ENCODE data around the gene SPOCK1. TPM values are rescaled to one million over a fixed set of nuclear protein-coding genes. Genes with fewer than 3 reads are reported as not detected.

Gene SPOCK1
- total RNA-seq, 4 donors from 2014 or later = 46.5 to 52.7 (median 51.4) TPM

GRCh38 chr5:137507150-137507549 is 8.0 kb upstream of the SPOCK1 start:
- Histone ChIP-seq H3K36me3 (no peaks in the 10 kb centered on the region), H3K9me3 (peaks cover 0 to 10% (median 0%) of the 10 kb centered on the region in 3 donors), H3K27me3 (peaks cover 44% of the 10 kb centered on the region), H3K4me3 (no peak overlapping the region), H3K27ac (no peak overlapping the region), H3K4me1 (no peaks in the 10 kb centered on the region)
- no peak for ATAC-seq
- 71 to 77% methylated on average over 3 to 5 of the region's 5 CpGs for WGBS, 2 donors (ENCODE audit: low coverage in 1 of 2)
- TF ChIP-seq EP300 (IDR thresholded peaks at IDR 0.05) (no peak), POLR2A (IDR thresholded peaks at IDR 0.05) (no peak), CTCF (IDR thresholded peaks at IDR 0.05) (no peak), POLR2AphosphoS5 (IDR thresholded peaks at IDR 0.05) (no peak)

GRCh38 chr5:137506296-137506695 is 7.2 kb upstream of the SPOCK1 start:
- H3K4me3 ChIP-seq = no peak overlapping the region
- no peaks in the 10 kb centered on the region for H3K36me3 ChIP-seq
- TF ChIP-seq POLR2A (IDR thresholded peaks at IDR 0.05) = no peak
- no peak for TF ChIP-seq EP300 (IDR thresholded peaks at IDR 0.05)
- no peak for TF ChIP-seq POLR2AphosphoS5 (IDR thresholded peaks at IDR 0.05)
- no peak for TF ChIP-seq CTCF (IDR thresholded peaks at IDR 0.05)
- no peak for ATAC-seq
- no peaks in the 10 kb centered on the region for H3K4me1 ChIP-seq
- WGBS, 2 donors (ENCODE audit: low coverage in 1 of 2) = 73 to 87% methylated on average over 2 to 4 of the region's 4 CpGs
- peaks cover 0 to 2% (median 0%) of the 10 kb centered on the region in 3 donors for H3K9me3 ChIP-seq
- H3K27ac ChIP-seq = no peak overlapping the region
- H3K27me3 ChIP-seq = peaks cover 41% of the 10 kb centered on the region

- Histone ChIP-seq H3K4me1 (no peaks in the 10 kb centered on the region), H3K27ac (no peak overlapping the region), H3K9me3 (no peaks in the 10 kb centered on the region), H3K4me3 (no peak overlapping the region), H3K36me3 (no peaks in the 10 kb centered on the region), H3K27me3 (peaks cover 43% of the 10 kb centered on the region)
- no peak for ATAC-seq
- TF ChIP-seq POLR2AphosphoS5 (IDR thresholded peaks at IDR 0.05) (no peak), POLR2A (IDR thresholded peaks at IDR 0.05) (no peak), CTCF (IDR thresholded peaks at IDR 0.05) (no peak), EP300 (IDR thresholded peaks at IDR 0.05) (no peak)
These were observed 5.8 kb upstream of the SPOCK1 start for GRCh38 chr5:137504916-137505315.

GRCh38 chr5:137503456-137503855 is 4.3 kb upstream of the SPOCK1 start:
- no peaks in the 10 kb centered on the region for H3K36me3 ChIP-seq
- ATAC-seq = no peak
- no peaks in the 10 kb centered on the region for H3K9me3 ChIP-seq
- no peak overlapping the region for H3K4me3 ChIP-seq
- no peak for TF ChIP-seq POLR2AphosphoS5 (IDR thresholded peaks at IDR 0.05)
- TF ChIP-seq POLR2A (IDR thresholded peaks at IDR 0.05) = no peak
- no peak for TF ChIP-seq EP300 (IDR thresholded peaks at IDR 0.05)
- TF ChIP-seq CTCF (IDR thresholded peaks at IDR 0.05) = no peak
- H3K27ac ChIP-seq = no peak overlapping the region
- H3K4me1 ChIP-seq = peaks cover 0 to 7% (median 3%) of the 10 kb centered on the region in 3 donors
- peaks cover 44% of the 10 kb centered on the region for H3K27me3 ChIP-seq

GRCh38 chr5:137502632-137503031 is 3.5 kb upstream of the SPOCK1 start:
- H3K4me3 ChIP-seq = no peak overlapping the region
- ATAC-seq = no peak
- H3K9me3 ChIP-seq = no peaks in the 10 kb centered on the region
- H3K27me3 ChIP-seq = peaks cover 52% of the 10 kb centered on the region
- no peaks in the 10 kb centered on the region for H3K36me3 ChIP-seq
- no peak overlapping the region for H3K27ac ChIP-seq
- WGBS, 2 donors (ENCODE audit: low coverage in 1 of 2) = 72 to 88% methylated on average over 5 to 8 of the region's 8 CpGs
- H3K4me1 ChIP-seq = peaks cover 0 to 13% (median 3%) of the 10 kb centered on the region in 3 donors
- TF ChIP-seq EP300 (IDR thresholded peaks at IDR 0.05) (no peak), POLR2A (IDR thresholded peaks at IDR 0.05) (no peak), POLR2AphosphoS5 (IDR thresholded peaks at IDR 0.05) (no peak), CTCF (IDR thresholded peaks at IDR 0.05) (no peak)
